RCC 7860 (cell line): ENCODE results near the gene HTD2.
"Not testable (repeated sequence)": the region's sequence is repeated elsewhere in the genome, so short reads cannot be mapped to it uniquely, and the experiment has no call there.

Experiments
- DNase-seq: peaks from one replicate; pipeline ENCODE4 v3.0.0-alpha.2; 2015; ENCODE audit warnings: low spot score
- FAIRE-seq: peaks from 2 replicates; lab custom pipeline; 2012; peaks lifted over from hg19 to GRCh38; lab: Jason Lieb, UNC

Gene HTD2

GRCh38 chr3:58329922-58330413, 23.6 kb downstream of the HTD2 start:
- FAIRE-seq, result no peak
- DNase-seq, result no peak

- DNase-seq (peak; percentile 4), FAIRE-seq (no peak)
These were observed 25.4 kb downstream of the HTD2 start for GRCh38 chr3:58331593-58332152.

GRCh38 chr3:58332575-58333188, 26.4 kb downstream of the HTD2 start, which contains the start of gene PXK:
Gene PXK (plus strand): TSS chr3:58332892. CDS start chr3:58332989, 97 bp downstream.
- DNase-seq (peak; percentile 32), FAIRE-seq (no peak)

- no peak for FAIRE-seq
- peak; percentile 10 for DNase-seq
These were observed 27.1 kb downstream of the HTD2 start for GRCh38 chr3:58333206-58334012.

GRCh38 chr3:58334013-58334321, 27.6 kb downstream of the HTD2 start:
- DNase-seq (no peak), FAIRE-seq (no peak)

- FAIRE-seq, result no peak
- DNase-seq, result no peak
These were observed 28.2 kb downstream of the HTD2 start for GRCh38 chr3:58334506-58334884.

- peak; percentile 5 for DNase-seq
- no peak for FAIRE-seq
These were observed 29.3 kb downstream of the HTD2 start for GRCh38 chr3:58335652-58335947.

GRCh38 chr3:58336135-58336882, 30.0 kb downstream of the HTD2 start:
- peak; percentile 94 for FAIRE-seq
- DNase-seq, result peak; percentile 92

- no peak for DNase-seq
- no peak for FAIRE-seq
These were observed 30.9 kb downstream of the HTD2 start for GRCh38 chr3:58337190-58337589.

- not testable (repeated sequence) for FAIRE-seq, DNase-seq
These were observed 32.8 kb downstream of the HTD2 start for GRCh38 chr3:58339146-58339545.

- DNase-seq (no peak), FAIRE-seq (no peak)
These were observed 34.4 kb downstream of the HTD2 start for GRCh38 chr3:58340594-58341244.

GRCh38 chr3:58341376-58341775, 35.1 kb downstream of the HTD2 start:
- no peak for DNase-seq
- FAIRE-seq, result no peak

- FAIRE-seq (no peak), DNase-seq (no peak)
These were observed 36.4 kb downstream of the HTD2 start for GRCh38 chr3:58342676-58343075.

- DNase-seq, result no peak
- FAIRE-seq, result no peak
These were observed 39.1 kb downstream of the HTD2 start for GRCh38 chr3:58345457-58345856.

GRCh38 chr3:58346368-58346767, 40.0 kb downstream of the HTD2 start:
- FAIRE-seq, result no peak

GRCh38 chr3:58347984-58348383, 41.7 kb downstream of the HTD2 start:
- no peak for DNase-seq
- FAIRE-seq, result no peak

More at GRCh38 chr3:58346368-58346767, 40.0 kb downstream of the HTD2 start:
- DNase-seq, result no peak

GRCh38 chr3:58349792-58350626, 43.7 kb downstream of the HTD2 start:
- FAIRE-seq (no peak), DNase-seq (no peak)

- no peak for DNase-seq
- FAIRE-seq, result no peak
These were observed 44.3 kb downstream of the HTD2 start for GRCh38 chr3:58350627-58351013.

- no peak for FAIRE-seq
- no peak for DNase-seq
These were observed 45.6 kb downstream of the HTD2 start for GRCh38 chr3:58351920-58352319.

GRCh38 chr3:58352626-58353025, 46.3 kb downstream of the HTD2 start:
- DNase-seq (no peak), FAIRE-seq (no peak)
